Endodermal cell (in vitro differentiated cells): ENCODE data around the gene ATP6AP1. TPM values are rescaled to one million over a fixed set of nuclear protein-coding genes. Genes with fewer than 3 reads are reported as not detected.

Experiments used
- DNase-seq: peaks from one replicate; pipeline ENCODE4 v3.0.0-alpha.2; 2017
- H3K27ac ChIP-seq: 2 replicates; pipeline ENCODE4 v1.5.1; 2013; ENCODE audit warnings: mild to moderate bottlenecking, low read depth, low read length, moderate library complexity
- H3K27me3 ChIP-seq: 2 replicates; pipeline ENCODE4 v1.6.1; 2013; ENCODE audit warnings: mild to moderate bottlenecking, low read length, moderate library complexity; ENCODE audit not compliant: insufficient read depth, control insufficient read depth, poor library complexity, severe bottlenecking
- H3K36me3 ChIP-seq: 2 replicates; pipeline ENCODE4 v1.7.0; 2013; ENCODE audit warnings: mild to moderate bottlenecking, low read length, moderate library complexity; ENCODE audit not compliant: control insufficient read depth, insufficient read depth
- H3K4me1 ChIP-seq: one replicate; pipeline ENCODE4 v1.7.0; 2013; ENCODE audit warnings: low read length; ENCODE audit not compliant: control insufficient read depth, insufficient read depth
- H3K4me3 ChIP-seq: 2 replicates; pipeline ENCODE4 v1.5.1; 2013; ENCODE audit warnings: mild to moderate bottlenecking, low read length, moderate library complexity
- H3K9ac ChIP-seq: 2 replicates; pipeline ENCODE4 v1.6.1; 2013; ENCODE audit warnings: mild to moderate bottlenecking, low read length, moderate library complexity; ENCODE audit not compliant: poor library complexity, severe bottlenecking; ENCODE audit errors: extremely low read depth
- H3K9me3 ChIP-seq: 2 replicates; pipeline ENCODE4 v1.6.1; 2013; ENCODE audit warnings: mild to moderate bottlenecking, low read length, moderate library complexity; ENCODE audit not compliant: control insufficient read depth
- H3K27ac Mint-ChIP-seq: 2 replicates; pipeline ENCODE4 v1.8.0; 2020; ENCODE audit warnings: mixed read lengths
- H3K27me3 Mint-ChIP-seq: 2 replicates; pipeline ENCODE4 v1.8.0; 2021; ENCODE audit warnings: mild to moderate bottlenecking, mixed read lengths; ENCODE audit not compliant: insufficient read depth
- H3K36me3 Mint-ChIP-seq: 2 replicates; pipeline ENCODE4 v1.8.0; 2020; ENCODE audit warnings: low read depth, mixed read lengths
- H3K4me1 Mint-ChIP-seq: 2 replicates; pipeline ENCODE4 v1.8.0; 2020; ENCODE audit warnings: mixed read lengths
- H3K4me3 Mint-ChIP-seq: 2 replicates; pipeline ENCODE4 v1.8.0; 2020; ENCODE audit warnings: mild to moderate bottlenecking, moderate library complexity, mixed read lengths
- H3K9me3 Mint-ChIP-seq: 2 replicates; pipeline ENCODE4 v1.8.0; 2020; ENCODE audit warnings: mild to moderate bottlenecking, mixed read lengths
- CTCF ChIP-seq: fragments of 200-600 bp; sonication (generic); conservative IDR thresholded peaks from 2 replicates; pipeline ENCODE4 v1.5.0; 2021; ENCODE audit warnings: antibody characterized with exemption, mild to moderate bottlenecking
- WGBS, 2 experiments: methylation state at CpG; one replicate each; pipeline versions ENCODE4 v1.1.5 to v1.1.7; 2013; ENCODE audit warnings: missing lambda C conversion rate in 2 of 2, mixed read lengths in 1 of 2; ENCODE audit not compliant: insufficient coverage in 1 of 2, insufficient read length in 1 of 2; 5-methylcytosine and 5-hydroxymethylcytosine counted together
- total RNA-seq, 2 donors: library from RNA; stranded (reverse); fragmentation: NEBNext Ultra II Directional in 1 of 2; extraction: Animal tissue kit (Norgen Biotek cat#: 25700) in 1 of 2; gene quantifications; 2 replicates in 1 of 2; 3 replicates in 1 of 2; pipeline ENCODE4 v1.2.1, GENCODE V29; 2021

The ATP6AP1 gene
- total RNA-seq, 2 donors from 2014 or later: 61.6 to 66.8 TPM

- Histone ChIP-seq H3K9ac (no peak overlapping the region), H3K27ac (no peak overlapping the region), H3K9me3 (no peaks in the 10 kb centered on the region), H3K36me3 (no peaks in the 10 kb centered on the region), H3K27me3 (no peaks in the 10 kb centered on the region), H3K4me1 (no peaks in the 10 kb centered on the region), H3K4me3 (no peak overlapping the region)
- H3K36me3 Mint-ChIP-seq: peaks cover 24% of the 10 kb centered on the region
- H3K27me3 Mint-ChIP-seq: no peaks in the 10 kb centered on the region
- H3K4me1 Mint-ChIP-seq: no peaks in the 10 kb centered on the region
- peaks cover 68% of the 10 kb centered on the region for H3K9me3 Mint-ChIP-seq
- WGBS, 2 experiments: 71 to 90% methylated on average over 6 to 27 of the region's 28 CpGs
- no peak for DNase-seq
- no peak overlapping the region for H3K4me3 Mint-ChIP-seq
- TF ChIP-seq CTCF: no peak
- H3K27ac Mint-ChIP-seq: no peak overlapping the region
Measured at GRCh38 chrX:154472685-154473632, 44.5 kb downstream of the ATP6AP1 start.

- Mint-ChIP-seq H3K4me3 (no peak overlapping the region), H3K9me3 (peaks cover 71% of the 10 kb centered on the region), H3K27me3 (no peaks in the 10 kb centered on the region), H3K36me3 (peaks cover 24% of the 10 kb centered on the region), H3K4me1 (no peaks in the 10 kb centered on the region), H3K27ac (no peak overlapping the region)
- no peaks in the 10 kb centered on the region for H3K36me3 ChIP-seq
- DNase-seq: no peak
- H3K9ac ChIP-seq: no peak overlapping the region
- 94% methylated on average over 6 of the region's 7 CpGs; no CpG with 5 or more reads in 1 of the 2 experiments for WGBS, 2 experiments
- no peak for TF ChIP-seq CTCF
- no peaks in the 10 kb centered on the region for H3K27me3 ChIP-seq
- no peak overlapping the region for H3K4me3 ChIP-seq
- H3K27ac ChIP-seq: no peak overlapping the region
- no peaks in the 10 kb centered on the region for H3K4me1 ChIP-seq
- H3K9me3 ChIP-seq: no peaks in the 10 kb centered on the region
Measured at GRCh38 chrX:154473683-154474082, 45.2 kb downstream of the ATP6AP1 start.

GRCh38 chrX:154476821-154477220, 48.3 kb downstream of the ATP6AP1 start:
- no peaks in the 10 kb centered on the region for H3K36me3 ChIP-seq
- 99 to 100% methylated on average over 1 to 8 of the region's 8 CpGs for WGBS, 2 experiments
- H3K27ac ChIP-seq: no peak overlapping the region
- Mint-ChIP-seq H3K9me3 (peaks cover 66% of the 10 kb centered on the region), H3K4me1 (no peaks in the 10 kb centered on the region), H3K27me3 (no peaks in the 10 kb centered on the region), H3K36me3 (peaks cover 22% of the 10 kb centered on the region), H3K4me3 (no peak overlapping the region), H3K27ac (no peak overlapping the region)
- H3K9me3 ChIP-seq: no peaks in the 10 kb centered on the region
- no peaks in the 10 kb centered on the region for H3K4me1 ChIP-seq
- no peak overlapping the region for H3K4me3 ChIP-seq
- no peaks in the 10 kb centered on the region for H3K27me3 ChIP-seq
- TF ChIP-seq CTCF: no peak
- H3K9ac ChIP-seq: no peak overlapping the region
- no peak for DNase-seq
